ENCODE results near the gene CDK13.

GRCh38 chr7:39923091-39923490 lies 27.0 kb upstream of the CDK13 start:
- TF ChIP-seq EP300 (IDR thresholded peaks at IDR 0.05; ENCODE audit: borderline replicate concordance) (no peak), MAX (IDR thresholded peaks at IDR 0.05) (no peak), ZBTB7A (IDR thresholded peaks at IDR 0.05; ENCODE audit: low read depth) (no peak), CEBPB (IDR thresholded peaks at IDR 0.05) (no peak)

Data from Ishikawa (cell line).